Parathyroid adenoma (tissue), 2 donors: ENCODE results near the gene CRTC2.

Experiments used
- H2AFZ ChIP-seq: fragments of 300-600 bp; sonication (generic); one replicate; pipeline ENCODE4 v1.7.0; 2017; ENCODE audit warnings: antibody characterized with exemption, mild to moderate bottlenecking
- H3K27ac ChIP-seq: fragments of 300-600 bp; sonication (generic); one replicate; pipeline ENCODE4 v1.7.0; 2017
- H3K27me3 ChIP-seq: fragments of 300-600 bp; sonication (generic); one replicate; pipeline ENCODE4 v1.7.0; 2017; ENCODE audit warnings: low read length; ENCODE audit not compliant: control insufficient read depth, insufficient read depth
- H3K36me3 ChIP-seq: fragments of 300-600 bp; sonication (generic); one replicate; pipeline ENCODE4 v1.7.0; 2017; ENCODE audit warnings: low read length; ENCODE audit not compliant: control insufficient read depth, insufficient read depth
- H3K4me1 ChIP-seq: fragments of 300-600 bp; sonication (generic); one replicate; pipeline ENCODE4 v1.7.0; 2017; ENCODE audit warnings: control low read depth
- H3K4me2 ChIP-seq: fragments of 300-600 bp; sonication (generic); one replicate; pipeline ENCODE4 v1.7.0; 2017; ENCODE audit warnings: low read length
- H3K4me3 ChIP-seq: fragments of 300-600 bp; sonication (generic); one replicate; pipeline ENCODE4 v1.7.0; 2017; ENCODE audit warnings: low read depth, low read length
- H3K79me2 ChIP-seq: fragments of 300-600 bp; sonication (generic); one replicate; pipeline ENCODE4 v1.7.0; 2017; ENCODE audit warnings: control low read depth
- H3K9ac ChIP-seq: fragments of 300-600 bp; sonication (generic); one replicate; pipeline ENCODE4 v1.7.0; 2017; ENCODE audit warnings: mild to moderate bottlenecking
- H3K9me3 ChIP-seq: fragments of 300-600 bp; sonication (generic); one replicate; pipeline ENCODE4 v1.7.0; 2017; ENCODE audit warnings: low read length; ENCODE audit not compliant: control insufficient read depth
- TF ChIP-seq, protein P1 (sequence below): fragments of 300-600 bp; sonication (generic); IDR thresholded peaks from one replicate; pipeline ENCODE4 v1.7.0; 2017; ENCODE audit warnings: antibody characterized with exemption, mild to moderate bottlenecking
- donor health status: primary hyperparathyroidism.

Gene CRTC2

DNA sequence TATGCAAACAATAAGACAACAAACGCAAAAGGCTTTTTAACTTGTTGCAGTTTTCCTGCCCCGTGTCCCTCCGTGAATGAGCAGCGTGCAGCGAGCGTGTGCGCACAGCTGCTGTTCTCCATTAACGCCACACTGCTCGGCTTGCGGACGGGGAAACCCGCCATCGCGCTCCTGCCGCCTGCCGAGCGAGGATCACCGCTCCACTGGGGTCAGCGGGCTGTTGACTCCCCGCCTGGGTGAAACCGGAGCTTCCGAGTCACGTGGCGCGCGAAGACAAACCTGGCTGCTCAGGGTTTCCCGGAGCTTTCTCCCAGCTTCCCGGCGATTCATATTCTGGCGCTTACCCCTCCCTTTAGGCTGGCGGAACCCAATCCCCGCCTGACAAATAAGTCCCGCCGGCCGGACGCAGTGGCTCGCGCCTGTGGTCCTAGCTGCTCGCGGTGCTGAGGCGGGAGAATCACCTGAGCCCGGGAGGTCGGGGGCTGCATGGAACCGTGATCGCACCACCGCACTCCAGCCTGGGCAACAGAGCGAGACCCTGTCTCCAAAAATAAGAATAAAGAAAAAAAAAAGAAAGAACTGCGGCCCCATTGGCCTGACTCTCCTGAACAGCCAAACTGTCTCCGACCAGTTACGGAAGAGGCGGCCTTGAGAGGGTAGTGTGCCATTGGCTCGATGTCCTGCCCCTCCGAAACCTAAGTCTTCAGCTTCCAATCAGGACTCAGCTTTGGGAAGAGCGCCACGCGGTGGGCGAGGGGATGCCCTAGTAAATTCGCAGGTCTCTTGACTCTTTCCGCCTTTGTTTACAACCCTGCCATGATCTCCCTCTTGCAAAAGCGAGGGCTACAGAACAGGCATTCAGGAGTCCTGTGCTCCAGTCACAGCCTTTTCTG is 8.9 kb upstream of the CRTC2 start, which contains the start of gene CREB3L4:
Gene CREB3L4, plus strand, starts transcription at position 796 of the 893 bp plus-strand sequence. CDS start 624 bp downstream, outside the sequence.
- Histone ChIP-seq H3K4me3 (peak within 1 kb of the TSS; percentile 80), H3K27me3 (no peaks in the 10 kb centered on the region), H3K9me3 (no peaks in the 10 kb centered on the region), H3K79me2 (peaks cover 3% of the 10 kb centered on the region), H3K36me3 (no peaks in the 10 kb centered on the region), H3K4me2 (peak within 1 kb of the TSS; percentile 82), H3K4me1 (peaks cover 11% of the 10 kb centered on the region), H2AFZ (peak within 1 kb of the TSS; percentile 89), H3K27ac (peak within 1 kb of the TSS; percentile 88), H3K9ac (no peak within 1 kb of the TSS)
- TF ChIP-seq, protein P1, sequence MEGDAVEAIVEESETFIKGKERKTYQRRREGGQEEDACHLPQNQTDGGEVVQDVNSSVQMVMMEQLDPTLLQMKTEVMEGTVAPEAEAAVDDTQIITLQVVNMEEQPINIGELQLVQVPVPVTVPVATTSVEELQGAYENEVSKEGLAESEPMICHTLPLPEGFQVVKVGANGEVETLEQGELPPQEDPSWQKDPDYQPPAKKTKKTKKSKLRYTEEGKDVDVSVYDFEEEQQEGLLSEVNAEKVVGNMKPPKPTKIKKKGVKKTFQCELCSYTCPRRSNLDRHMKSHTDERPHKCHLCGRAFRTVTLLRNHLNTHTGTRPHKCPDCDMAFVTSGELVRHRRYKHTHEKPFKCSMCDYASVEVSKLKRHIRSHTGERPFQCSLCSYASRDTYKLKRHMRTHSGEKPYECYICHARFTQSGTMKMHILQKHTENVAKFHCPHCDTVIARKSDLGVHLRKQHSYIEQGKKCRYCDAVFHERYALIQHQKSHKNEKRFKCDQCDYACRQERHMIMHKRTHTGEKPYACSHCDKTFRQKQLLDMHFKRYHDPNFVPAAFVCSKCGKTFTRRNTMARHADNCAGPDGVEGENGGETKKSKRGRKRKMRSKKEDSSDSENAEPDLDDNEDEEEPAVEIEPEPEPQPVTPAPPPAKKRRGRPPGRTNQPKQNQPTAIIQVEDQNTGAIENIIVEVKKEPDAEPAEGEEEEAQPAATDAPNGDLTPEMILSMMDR, result peak; percentile 28

DNA sequence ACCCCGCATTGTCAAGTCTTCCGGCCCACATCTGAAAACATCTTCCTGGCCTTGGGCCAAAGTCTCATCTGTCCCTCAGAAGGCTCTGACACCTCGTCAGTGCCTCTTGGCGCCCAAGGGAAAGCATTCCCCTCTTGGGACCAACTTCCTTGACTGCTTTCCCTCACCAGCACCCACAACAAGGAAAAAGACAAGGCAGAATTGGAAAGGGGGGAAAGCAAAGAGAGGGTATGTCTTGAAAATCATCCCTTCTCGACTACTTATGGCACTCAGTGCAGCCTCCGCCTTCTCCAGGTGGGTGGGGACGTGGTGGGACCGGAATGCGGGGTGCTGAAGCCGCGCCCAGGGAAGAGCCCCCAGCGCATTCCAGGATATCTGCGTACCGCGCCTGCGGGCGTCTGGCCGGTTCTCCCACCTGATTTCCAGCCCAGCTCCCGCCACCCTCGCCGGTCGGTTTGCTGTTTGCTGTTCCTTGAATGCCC is 5.5 kb upstream of the CRTC2 start:
- peak overlapping the region; percentile 84 for H2AFZ ChIP-seq
- no peaks in the 10 kb centered on the region for H3K9me3 ChIP-seq
- H3K27ac ChIP-seq, result peak overlapping the region; percentile 86
- H3K27me3 ChIP-seq, result no peaks in the 10 kb centered on the region
- peak overlapping the region; percentile 90 for H3K4me3 ChIP-seq
- H3K36me3 ChIP-seq, result no peaks in the 10 kb centered on the region
- H3K4me1 ChIP-seq, result peaks cover 12% of the 10 kb centered on the region
- peaks cover 3% of the 10 kb centered on the region for H3K79me2 ChIP-seq
- TF ChIP-seq, protein P1, result no peak
- H3K4me2 ChIP-seq, result peak overlapping the region; percentile 98
- no peak overlapping the region for H3K9ac ChIP-seq

DNA sequence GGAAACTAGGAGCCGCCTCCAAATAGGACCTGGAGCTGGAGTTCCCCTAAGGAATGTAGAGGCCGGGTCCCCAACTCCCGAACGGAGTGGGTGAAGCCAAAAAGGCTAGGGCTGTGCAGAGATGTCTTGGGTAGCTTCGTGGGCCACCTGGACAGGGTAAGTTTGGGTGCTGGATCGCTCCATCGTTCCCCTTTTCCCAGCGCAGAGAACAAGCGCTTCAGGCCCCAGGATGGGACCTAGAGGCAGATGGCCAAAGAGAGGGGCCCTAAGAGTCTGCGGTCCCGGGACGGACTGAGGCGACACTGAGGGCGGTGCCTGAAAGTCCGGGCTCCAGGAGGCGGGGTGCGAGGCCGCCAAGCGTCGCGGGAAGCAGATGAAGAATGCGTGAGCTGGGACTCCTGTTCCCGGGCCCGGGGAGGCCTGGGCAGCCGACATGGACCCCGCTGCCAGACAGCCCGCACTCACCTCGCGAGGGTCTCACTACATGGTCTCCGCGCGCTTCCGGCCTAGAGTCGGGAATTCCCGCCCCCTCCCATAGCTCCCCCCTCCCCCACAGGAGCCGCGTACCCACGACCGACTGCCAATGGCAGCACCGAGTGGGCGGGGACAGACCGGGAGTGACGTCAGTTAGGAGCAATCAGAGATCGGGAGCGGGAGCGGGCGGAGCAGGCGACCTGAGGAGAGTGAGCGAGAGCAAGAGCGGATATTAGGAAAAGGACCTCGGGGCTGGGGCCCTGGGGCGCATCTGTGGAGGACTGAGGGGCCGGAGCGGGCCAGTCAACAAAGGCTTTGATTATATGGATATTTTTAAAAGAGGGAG is 4.8 kb upstream of the CRTC2 start, which contains the start of gene SLC39A1:
Gene SLC39A1, minus strand, starts transcription at position 508 of the 820 bp plus-strand sequence. CDS start 822 bp downstream, outside the sequence.
- TF ChIP-seq, protein P1, result no peak
- Histone ChIP-seq H3K9ac (peak within 1 kb of the TSS; percentile 72), H3K79me2 (peaks cover 3% of the 10 kb centered on the region), H3K27me3 (no peaks in the 10 kb centered on the region), H3K4me1 (peaks cover 9% of the 10 kb centered on the region), H3K9me3 (no peaks in the 10 kb centered on the region), H3K36me3 (no peaks in the 10 kb centered on the region), H3K4me2 (peak within 1 kb of the TSS; percentile 98), H3K4me3 (peak within 1 kb of the TSS; percentile 90), H2AFZ (peak within 1 kb of the TSS; percentile 84), H3K27ac (peak within 1 kb of the TSS; percentile 86)

DNA sequence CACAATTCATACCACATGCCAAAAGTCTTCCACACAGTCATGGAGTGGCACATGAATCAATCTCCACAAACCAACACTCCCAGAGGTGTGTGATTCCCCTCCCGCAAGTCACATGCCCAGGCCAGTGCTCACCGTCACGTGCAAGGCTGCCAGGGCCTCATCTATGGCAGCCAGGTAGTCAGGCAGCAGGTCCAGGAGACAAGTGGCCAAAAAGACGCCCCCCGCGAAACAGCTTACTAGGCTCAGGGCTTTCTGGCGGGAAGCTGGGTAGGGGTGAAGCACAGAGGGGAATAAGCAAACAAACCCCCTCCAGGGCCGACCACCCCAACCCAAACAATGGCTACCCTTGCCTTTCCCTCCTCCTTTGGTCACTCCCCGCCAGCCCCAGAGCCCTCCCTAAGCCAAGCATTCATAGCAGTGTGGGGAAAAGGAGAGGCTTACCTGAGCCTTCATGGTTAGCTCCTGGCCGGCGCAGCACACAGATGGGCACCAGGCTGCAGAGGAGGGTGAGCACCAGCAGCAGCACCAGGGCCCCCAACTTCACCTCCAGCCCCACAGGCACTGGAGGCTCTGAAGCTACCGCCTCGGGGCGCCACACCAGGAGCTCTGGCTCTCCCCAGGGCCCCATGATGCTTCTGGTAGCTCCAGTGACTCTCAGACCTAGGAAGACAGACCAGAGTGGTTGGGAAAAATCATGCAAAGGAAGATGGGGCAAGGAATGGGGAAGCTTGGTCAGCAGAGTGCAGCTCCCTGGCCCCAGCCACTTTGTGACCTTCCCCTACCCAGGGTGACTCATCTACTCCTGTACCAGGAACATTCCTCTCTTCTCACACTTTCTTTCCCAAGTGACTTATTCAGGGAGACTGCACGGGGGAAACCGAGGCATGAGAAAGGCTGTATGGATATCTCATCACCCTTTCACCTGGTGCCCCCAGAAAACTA is 3.9 kb upstream of the CRTC2 start:
- H3K4me2 ChIP-seq, result peak overlapping the region; percentile 98
- no peaks in the 10 kb centered on the region for H3K27me3 ChIP-seq
- no peaks in the 10 kb centered on the region for H3K9me3 ChIP-seq
- H2AFZ ChIP-seq, result peak overlapping the region; percentile 84
- peaks cover 9% of the 10 kb centered on the region for H3K79me2 ChIP-seq
- TF ChIP-seq, protein P1, result no peak
- H3K27ac ChIP-seq, result peak overlapping the region; percentile 86
- peak overlapping the region; percentile 72 for H3K9ac ChIP-seq
- H3K36me3 ChIP-seq, result no peaks in the 10 kb centered on the region
- peak overlapping the region; percentile 90 for H3K4me3 ChIP-seq
- H3K4me1 ChIP-seq, result peaks cover 10% of the 10 kb centered on the region
